Amniotic epithelial cell (primary cell): ENCODE data around the gene CHIA.

Experiments used
- DNase-seq: peaks from one replicate; pipeline ENCODE4 v3.0.0-alpha.2; 2010; ENCODE audit warnings: low read depth

Gene CHIA

DNA sequence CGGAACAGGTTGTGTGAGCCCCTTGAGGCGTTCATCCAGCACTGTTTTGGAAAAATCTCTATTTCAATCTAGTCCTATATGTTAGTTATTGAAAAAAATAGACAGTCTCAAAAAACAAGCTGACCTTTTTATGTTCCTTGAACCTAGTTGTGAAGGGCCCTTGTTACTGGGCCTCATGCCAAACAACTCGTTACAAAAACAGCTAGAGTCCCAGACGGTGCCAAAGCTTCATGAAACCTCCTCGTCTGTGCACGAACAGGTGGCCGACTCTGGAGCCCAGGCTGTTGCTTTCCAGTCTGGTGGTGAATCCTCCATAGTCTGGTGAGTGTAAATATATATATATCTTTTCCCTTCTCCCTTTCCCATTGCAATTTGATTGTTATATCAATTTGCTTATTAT, at the start of gene CHIA:
Gene CHIA (plus strand): TSS at position 222 of the 400 bp plus-strand sequence. CDS start 19,617 bp downstream, outside the sequence.
- DNase-seq = no peak

- no peak for DNase-seq
Observed at GRCh38 chr1:111241797-111242196, 48.9 kb upstream of the CHIA start.

DNA sequence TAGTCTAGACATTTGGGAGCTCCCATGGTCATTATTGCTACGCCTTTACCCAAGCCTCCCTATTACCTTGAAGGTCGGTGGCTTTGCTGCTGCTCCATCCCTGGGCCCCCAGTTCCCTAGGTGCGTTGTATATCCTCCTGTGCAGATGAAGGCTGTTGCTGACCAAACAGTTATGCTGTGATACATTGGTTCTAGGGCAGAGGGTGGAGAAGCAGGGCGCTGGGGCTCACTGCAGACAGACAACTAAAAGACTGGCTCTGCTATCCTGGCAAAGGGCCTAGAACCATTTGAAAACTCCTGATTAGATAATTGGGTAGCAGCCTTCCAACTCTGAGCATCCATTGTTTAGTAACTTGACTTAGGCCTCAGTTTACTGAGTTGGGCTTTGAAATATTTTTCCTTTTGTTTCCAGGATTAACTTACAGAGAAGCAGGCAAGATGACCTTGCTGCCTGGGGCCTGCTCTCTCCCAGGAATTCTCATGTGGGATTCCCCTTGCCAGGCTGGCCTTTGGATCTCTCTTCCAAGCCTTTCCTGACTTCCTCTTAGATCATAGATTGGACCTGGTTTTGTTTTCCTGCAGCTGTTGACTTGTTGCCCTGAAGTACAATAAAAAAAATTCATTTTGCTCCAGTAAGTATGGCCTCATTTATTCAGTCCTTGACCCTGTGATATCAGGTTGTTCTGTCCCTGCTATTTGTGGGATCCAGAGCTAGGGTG, 47.7 kb upstream of the CHIA start:
- no peak for DNase-seq

DNA sequence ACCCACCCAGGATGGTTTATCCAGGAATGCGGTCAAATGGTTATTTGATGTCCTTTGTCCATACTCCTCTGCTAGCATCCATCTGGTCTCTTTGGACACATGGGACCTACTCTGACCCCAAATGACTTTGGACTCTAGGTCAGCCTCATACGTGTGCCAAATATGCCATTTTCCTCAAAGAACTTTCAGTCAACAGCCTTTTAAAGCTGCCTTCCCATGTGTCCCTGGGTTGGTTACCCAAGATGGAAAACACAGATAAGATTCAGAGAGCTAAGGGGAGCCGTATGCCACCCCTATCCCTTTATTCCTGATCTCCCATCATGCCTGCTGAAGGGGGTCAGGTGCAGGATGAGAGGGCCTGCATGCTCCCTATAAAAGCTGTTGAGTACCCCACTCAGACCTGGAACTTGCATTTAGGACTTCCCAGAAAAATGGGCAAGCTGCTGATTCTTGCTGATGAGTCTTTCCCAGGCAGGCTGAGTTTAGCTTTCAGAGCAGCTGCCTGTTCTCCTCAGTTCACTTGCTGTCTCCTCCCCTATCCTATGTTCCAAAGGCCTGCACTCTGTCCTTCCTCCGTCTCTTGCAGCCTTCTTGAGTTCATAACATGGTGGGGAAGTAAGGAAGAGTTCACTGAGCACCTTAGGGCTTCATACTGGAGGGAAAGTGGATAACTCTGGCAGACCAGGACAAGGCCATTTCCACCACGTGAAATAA, 43.4 kb upstream of the CHIA start:
- no peak for DNase-seq

DNA sequence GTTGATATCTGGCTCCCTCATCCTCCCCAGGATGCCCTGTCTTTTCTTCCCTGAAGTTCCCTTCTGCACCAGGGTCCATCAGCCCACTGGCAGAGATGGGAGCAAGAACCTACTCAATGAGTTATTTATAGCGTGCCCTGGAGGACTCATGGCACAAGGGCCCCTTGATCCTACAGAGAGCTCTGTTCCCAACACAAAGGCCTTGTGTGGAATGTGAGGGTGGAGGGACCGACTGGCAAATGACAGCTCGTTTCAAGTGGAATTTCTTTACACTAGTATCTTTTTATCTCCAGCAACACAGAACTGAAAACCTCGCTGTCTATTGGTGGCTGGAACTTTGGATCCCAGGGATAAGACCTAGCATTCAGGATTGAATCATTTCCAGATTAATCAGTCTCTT, 40.7 kb upstream of the CHIA start:
- no peak for DNase-seq

- DNase-seq = no peak
Observed at GRCh38 chr1:111251570-111251969, 39.1 kb upstream of the CHIA start.

- DNase-seq = no peak
Observed at GRCh38 chr1:111252786-111253185, 37.9 kb upstream of the CHIA start.

DNA sequence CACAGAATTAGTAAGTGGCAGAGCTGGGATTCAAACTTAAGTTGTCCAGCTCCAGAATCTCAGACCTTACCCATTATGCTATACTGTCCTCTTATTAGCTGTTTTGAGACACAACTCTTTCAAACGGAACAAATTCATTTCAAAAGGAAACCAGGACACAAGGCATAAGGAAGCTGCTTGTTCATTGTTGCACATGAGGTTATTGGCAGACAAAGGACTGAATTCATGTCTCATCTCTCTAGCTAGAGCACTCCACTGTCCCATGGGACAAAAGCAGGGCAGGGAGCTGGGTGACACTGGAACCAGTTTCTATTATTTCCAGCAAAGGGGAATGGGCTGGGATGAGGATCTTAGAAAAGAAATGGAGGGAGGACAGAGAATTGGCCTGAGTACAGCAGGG, 36.8 kb upstream of the CHIA start:
- no peak for DNase-seq

- no peak for DNase-seq
Observed at GRCh38 chr1:111256988-111257658, 33.5 kb upstream of the CHIA start.

GRCh38 chr1:111267801-111268508, 22.7 kb upstream of the CHIA start:
- no peak for DNase-seq

DNA sequence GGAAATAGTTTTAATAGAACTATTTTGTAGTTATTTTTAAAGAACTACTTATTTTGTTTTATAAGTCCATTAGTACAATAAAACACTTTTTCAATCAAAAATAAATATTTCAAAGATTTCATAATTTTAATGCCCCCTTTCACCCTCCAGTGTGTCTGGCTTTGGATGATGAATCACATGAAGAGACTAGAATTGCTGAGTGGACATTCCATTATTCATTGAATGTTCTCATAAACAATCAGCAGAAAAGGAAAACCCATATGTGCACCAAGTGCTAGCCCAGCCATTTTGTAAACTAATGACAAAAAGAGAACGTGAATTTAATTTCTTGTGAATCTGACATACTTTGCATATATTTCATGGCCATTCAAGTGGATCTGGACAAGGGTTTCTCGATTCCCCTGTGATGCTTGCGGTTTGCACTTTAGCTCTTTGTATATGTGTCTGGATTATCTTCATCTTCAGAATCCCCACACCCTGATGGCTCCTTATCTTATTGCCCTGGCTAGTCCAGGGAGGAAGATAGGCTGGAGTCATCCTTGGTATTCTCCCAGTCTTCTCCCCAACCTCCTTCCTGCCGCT, 20.7 kb upstream of the CHIA start:
- DNase-seq = no peak

- no peak for DNase-seq
Observed at GRCh38 chr1:111270771-111271463, 19.7 kb upstream of the CHIA start.

DNA sequence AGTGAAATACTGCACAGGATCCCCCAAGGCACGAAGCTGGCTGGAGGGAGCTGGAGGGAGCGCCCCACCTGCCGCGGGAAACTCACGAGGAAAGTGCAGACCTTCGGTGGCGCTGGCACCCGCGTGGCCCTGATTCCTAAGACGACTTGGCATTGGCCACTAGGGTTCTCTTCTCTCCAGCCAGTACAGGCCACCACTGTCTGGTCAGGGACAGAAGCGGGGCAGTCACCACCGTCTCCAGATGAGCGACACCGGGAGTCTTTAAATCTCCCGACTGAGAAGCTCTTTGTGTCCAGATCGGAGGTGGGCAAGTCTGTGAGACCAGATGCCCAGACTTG, 19.2 kb upstream of the CHIA start:
- no peak for DNase-seq

DNA sequence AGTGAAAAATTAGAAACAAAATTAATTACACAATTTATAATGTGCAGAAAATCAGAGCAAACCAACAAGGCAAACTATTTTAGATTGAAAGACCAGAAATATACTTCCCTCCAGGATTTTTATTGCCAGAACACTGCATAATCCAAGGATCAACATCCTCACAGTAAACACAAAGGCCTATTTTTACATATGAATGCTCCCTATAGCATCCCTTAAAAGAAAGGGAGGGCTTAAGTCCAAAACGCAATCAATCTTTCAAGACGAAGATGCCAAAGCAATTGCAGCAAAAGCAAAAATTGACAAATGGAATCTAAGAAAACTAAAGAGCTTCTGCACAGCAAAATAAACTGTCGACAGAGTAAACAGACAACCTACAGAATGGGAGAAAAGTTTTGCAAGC, 18.6 kb upstream of the CHIA start:
- DNase-seq = no peak

DNA sequence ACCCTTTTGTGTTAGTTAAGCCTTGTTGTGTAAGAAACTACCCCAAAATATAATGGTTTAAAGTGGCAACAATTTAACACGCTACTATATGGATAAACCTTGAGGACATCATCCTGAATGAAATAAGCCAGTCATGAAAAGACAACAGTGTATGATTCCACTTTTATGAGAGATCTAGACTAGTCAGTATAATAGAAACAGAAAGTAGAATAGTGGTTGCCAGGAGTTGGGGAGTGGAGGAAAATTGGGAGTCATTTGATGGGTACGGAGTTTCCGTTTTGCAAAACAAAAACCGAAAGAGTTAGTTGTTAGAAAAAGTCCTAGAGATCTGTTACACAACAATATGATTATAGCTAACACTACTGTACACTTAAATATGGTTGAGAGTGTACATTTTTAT, 16.0 kb upstream of the CHIA start:
- no peak for DNase-seq

GRCh38 chr1:111275079-111275478, 15.6 kb upstream of the CHIA start:
- no peak for DNase-seq

DNA sequence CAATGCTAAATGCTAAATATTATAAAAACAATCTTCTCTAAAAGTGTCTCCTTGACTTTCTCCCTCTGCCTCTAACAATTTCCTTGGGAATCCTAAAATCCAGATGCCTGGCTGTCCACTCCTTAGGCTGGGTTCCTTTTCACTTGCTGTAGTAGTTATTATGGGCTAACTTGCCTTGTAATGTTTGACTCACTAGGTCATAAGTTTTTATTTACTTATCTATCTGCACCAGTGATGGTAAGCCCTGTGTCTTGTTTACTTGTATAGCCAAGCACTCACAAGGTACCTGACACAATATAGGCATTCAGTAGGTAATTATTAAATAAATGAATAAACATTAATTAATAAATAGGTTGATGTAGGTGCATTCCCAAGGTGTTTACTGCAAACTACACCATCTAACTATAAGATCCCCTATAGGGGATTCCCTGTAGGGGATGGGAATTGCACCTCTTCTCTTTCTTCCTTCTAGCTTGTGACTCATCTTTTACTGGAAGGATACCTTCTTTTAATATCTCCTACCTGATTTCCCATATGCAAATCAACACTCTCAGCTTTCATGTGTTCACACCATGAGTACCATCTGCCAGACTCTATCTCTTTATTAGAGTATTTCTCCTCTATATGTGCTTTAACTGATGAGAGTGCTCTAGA, 14.7 kb upstream of the CHIA start:
- DNase-seq = no peak

DNA sequence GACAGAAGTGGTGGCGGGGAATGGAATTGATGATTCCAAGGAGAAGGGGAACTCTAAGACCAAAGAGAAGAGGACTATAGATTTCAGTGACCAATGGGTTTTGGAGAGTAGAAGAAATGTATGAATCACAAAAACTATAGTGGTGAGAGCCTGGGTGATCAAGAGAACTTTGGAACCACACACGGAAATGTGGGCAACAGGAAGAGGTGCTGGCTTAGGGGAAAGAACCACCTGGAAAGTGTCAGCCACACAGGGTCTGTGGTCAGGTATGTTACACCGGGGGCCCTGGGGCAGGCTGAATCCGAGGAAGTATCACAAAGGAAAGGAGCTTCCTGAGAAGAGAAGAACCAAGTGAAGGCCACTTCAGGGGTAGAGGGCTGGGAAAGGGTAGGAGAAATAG, 11.5 kb upstream of the CHIA start:
- DNase-seq = no peak

DNA sequence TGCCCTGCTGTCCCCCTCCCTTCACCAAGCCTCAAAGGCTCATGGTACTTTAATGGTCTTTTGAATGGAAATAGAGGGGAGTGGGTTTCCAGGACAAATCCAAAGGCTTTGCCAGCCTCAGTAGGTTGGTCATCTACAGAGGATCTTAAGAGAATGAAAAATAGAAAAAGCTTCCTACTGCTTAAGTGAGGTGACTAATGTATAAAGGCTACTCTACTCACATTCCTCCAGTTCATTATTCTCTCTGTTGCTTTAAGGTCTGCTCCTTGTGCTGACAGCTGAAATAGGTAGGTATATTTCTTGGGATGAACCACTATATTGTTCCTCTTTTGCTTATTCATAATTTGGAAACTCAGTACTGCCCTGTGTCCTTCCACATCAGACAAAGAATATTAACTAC, 10.4 kb upstream of the CHIA start:
- DNase-seq = no peak

DNA sequence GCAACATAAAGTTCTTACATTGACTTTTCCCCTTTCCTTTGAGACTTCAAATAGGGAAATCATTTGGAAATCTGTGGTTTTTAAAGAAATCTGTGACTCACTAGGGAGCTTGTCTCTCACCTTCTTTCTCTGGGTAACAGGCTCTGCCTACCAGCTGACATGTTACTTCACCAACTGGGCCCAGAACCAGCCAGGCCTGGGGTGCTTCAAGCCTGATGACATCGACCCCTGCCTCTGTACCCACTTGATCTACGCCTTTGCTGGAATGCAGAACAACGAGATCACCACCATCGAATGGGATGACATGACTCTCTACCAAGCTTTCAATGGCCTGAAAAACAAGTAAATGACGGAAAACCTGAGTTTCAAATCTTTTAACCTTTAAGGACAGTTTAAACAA, 9.2 kb upstream of the CHIA start:
- peak; percentile 1 for DNase-seq

DNA sequence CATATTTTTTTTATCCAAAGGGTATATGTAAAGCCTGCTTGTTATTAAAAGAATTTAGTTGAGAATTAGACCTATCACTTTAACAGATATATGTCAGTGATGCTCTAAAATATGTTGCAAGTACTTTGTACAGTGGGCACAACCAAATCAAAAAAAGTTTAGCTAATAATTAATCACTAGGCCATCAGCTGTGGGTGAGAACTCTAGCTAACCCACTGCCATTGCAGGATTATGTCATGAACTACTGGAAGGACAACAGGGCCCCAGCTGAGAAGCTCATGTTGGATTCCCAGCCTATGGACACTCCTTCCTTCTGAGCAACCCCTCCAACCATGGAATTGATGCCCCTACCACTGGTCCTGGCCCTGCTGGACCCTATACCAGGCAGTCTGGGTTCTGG, 6.8 kb upstream of the CHIA start:
- no peak for DNase-seq
